Breast epithelium (tissue), 4 donors: ENCODE results near the gene ITM2C. TPM values are rescaled to one million over a fixed set of nuclear protein-coding genes. Genes with fewer than 3 reads are reported as not detected.
A peak's percentile ranks its signal among the peaks of the same experiment; 100 is the strongest.

Experiments
- DNase-seq, 2 donors: peaks; one replicate each; pipeline ENCODE4 v3.0.0-alpha.2; 2019; ENCODE audit warnings: low spot score in 2 of 2
- H3K27ac ChIP-seq, 2 donors: fragments of 200-600 bp; sonication (generic) in 1 of 2; one replicate each; pipeline ENCODE4 v1.5.1; 2016 to 2019; ENCODE audit warnings: mild to moderate bottlenecking in 1 of 2
- H3K27me3 ChIP-seq, 2 donors: fragments of 200-600 bp; sonication (generic) in 1 of 2; one replicate each; pipeline versions ENCODE4 v1.5.1 to v1.6.0; 2017 to 2019; ENCODE audit warnings: control low read depth in 1 of 2, mild to moderate bottlenecking in 1 of 2
- H3K36me3 ChIP-seq: fragments of 200-600 bp; one replicate; pipeline ENCODE4 v1.5.1; 2019
- H3K4me1 ChIP-seq, 2 donors: fragments of 200-600 bp; sonication (generic); one replicate each; pipeline ENCODE4 v1.5.1; 2016 to 2019; ENCODE audit warnings: control low read depth in 1 of 2
- H3K4me3 ChIP-seq, 3 donors: fragments of 200-600 bp; sonication (generic); 1 replicate in 2 of 3; 2 replicates in 1 of 3; pipeline ENCODE4 v1.5.1; 2016 to 2019; ENCODE audit warnings: mild to moderate bottlenecking in 3 of 3, moderate library complexity in 2 of 3
- H3K9me3 ChIP-seq, 2 donors: fragments of 200-600 bp; sonication (generic) in 1 of 2; one replicate each; pipeline ENCODE4 v1.5.1; 2016 to 2019; ENCODE audit warnings: control low read depth in 1 of 2
- CTCF ChIP-seq, 3 donors: fragments of 450-650 bp; IDR thresholded peaks; one replicate each; pipeline ENCODE4 v1.5.1; 2016 to 2017; ENCODE audit warnings: antibody characterized with exemption in 3 of 3, mild to moderate bottlenecking in 3 of 3, moderate library complexity in 3 of 3
- POLR2A ChIP-seq: fragments of 450-650 bp; IDR thresholded peaks from one replicate; pipeline ENCODE4 v1.6.1; 2016; ENCODE audit warnings: antibody characterized with exemption, mild to moderate bottlenecking, moderate library complexity
- POLR2AphosphoS5 ChIP-seq, 3 donors: sonication (generic); formaldehyde crosslinking; IDR thresholded peaks; one replicate each; pipeline ENCODE4 v1.6.1; 2017; ENCODE audit warnings: antibody characterized with exemption in 3 of 3
- intact Hi-C: fragments of 100-400 bp; cut with DNase I; formaldehyde crosslinking; loops from one replicate; pipeline ENCODE4 v1.15.1; 2023; ENCODE audit warnings: low total_unique reads
- total RNA-seq, 3 donors: library from RNA; depleted of rRNA; stranded (reverse); fragments of >200 nt; gene quantifications; one replicate each; pipeline ENCODE4 v1.1.0, GENCODE V29; 2016

Gene ITM2C
- total RNA-seq, 3 donors from 2014 or later: 24.5 to 46.2 (median 36.3) TPM

DNA sequence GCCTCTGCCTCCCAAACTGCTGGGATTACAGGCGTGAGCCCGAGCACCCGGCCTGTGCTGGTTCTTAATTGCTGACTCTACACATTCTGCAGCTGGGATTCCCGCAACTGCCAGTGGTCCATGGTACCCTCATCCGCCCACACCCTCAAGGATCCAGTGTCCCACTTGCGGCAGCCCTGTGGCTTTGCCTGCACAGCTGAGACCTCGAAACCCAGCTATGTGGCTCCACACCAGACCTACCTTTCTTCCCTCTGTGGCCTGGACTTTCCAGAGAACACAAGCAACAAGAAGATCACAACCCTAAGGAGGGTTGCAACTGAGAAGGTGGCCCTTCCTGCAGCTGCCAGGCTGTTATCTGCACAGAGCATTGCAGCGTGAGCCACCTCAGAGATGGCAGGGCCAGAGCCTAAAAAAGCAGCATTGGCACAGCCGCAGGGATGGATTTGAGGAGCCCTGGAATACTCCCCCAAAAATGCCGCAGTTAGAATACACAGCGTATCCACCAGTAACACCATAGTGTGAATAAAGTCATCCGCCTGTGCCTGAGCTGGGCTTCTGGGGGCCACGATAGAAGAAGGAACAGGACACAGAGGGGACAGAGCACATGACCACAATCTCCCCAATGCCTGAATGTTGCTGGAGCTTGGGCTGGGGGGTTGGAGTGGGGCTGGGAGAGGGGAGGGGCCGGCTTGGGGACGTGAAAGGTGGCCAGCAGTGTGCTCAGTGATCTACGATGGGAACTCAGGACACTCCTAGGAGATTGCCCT lies 58.4 kb downstream of the ITM2C start:
- Histone ChIP-seq H3K27ac (no peak overlapping the region), H3K36me3 (no peaks in the 10 kb centered on the region), H3K27me3 (no peaks in the 10 kb centered on the region), H3K4me3 (no peak overlapping the region), H3K4me1 (no peaks in the 10 kb centered on the region), H3K9me3 (no peaks in the 10 kb centered on the region)
- intact Hi-C loops: no loop called here
- TF ChIP-seq POLR2AphosphoS5 (IDR thresholded peaks at IDR 0.05) (no peak), POLR2A (no peak), CTCF (IDR thresholded peaks at IDR 0.05) (no peak)
- DNase-seq: no peak

GRCh38 chr2:230924092-230924469 lies 59.3 kb downstream of the ITM2C start:
- Histone ChIP-seq H3K27me3 (no peaks in the 10 kb centered on the region), H3K4me3 (no peak overlapping the region), H3K9me3 (no peaks in the 10 kb centered on the region), H3K27ac (no peak overlapping the region), H3K36me3 (no peaks in the 10 kb centered on the region), H3K4me1 (no peaks in the 10 kb centered on the region)
- TF ChIP-seq POLR2AphosphoS5 (IDR thresholded peaks at IDR 0.05) (no peak), POLR2A (no peak), CTCF (IDR thresholded peaks at IDR 0.05) (no peak)
- intact Hi-C loops: no loop called here
- no peak for DNase-seq

GRCh38 chr2:230924470-230925341 lies 60.0 kb downstream of the ITM2C start, which contains the start of gene GPR55:
TSS of gene GPR55 (minus strand) at chr2:230925242. CDS start at chr2:230910962, 14,280 bp downstream.
- Histone ChIP-seq H3K9me3 (no peaks in the 10 kb centered on the region), H3K4me1 (no peaks in the 10 kb centered on the region), H3K36me3 (no peaks in the 10 kb centered on the region), H3K27ac (no peak within 1 kb of the TSS), H3K4me3 (peak within 1 kb of the TSS in 1 of 3 donors; percentile 19), H3K27me3 (no peaks in the 10 kb centered on the region)
- intact Hi-C loops: no loop called here
- peak in 1 of 2 donors; percentile 43 for DNase-seq
- TF ChIP-seq POLR2A: no peak
- TF ChIP-seq CTCF (IDR thresholded peaks at IDR 0.05): no peak
- no peak for TF ChIP-seq POLR2AphosphoS5 (IDR thresholded peaks at IDR 0.05)

GRCh38 chr2:230925443-230925878 lies 60.7 kb downstream of the ITM2C start:
- Histone ChIP-seq H3K27ac (no peak overlapping the region), H3K9me3 (no peaks in the 10 kb centered on the region), H3K36me3 (no peaks in the 10 kb centered on the region), H3K4me1 (no peaks in the 10 kb centered on the region), H3K27me3 (no peaks in the 10 kb centered on the region), H3K4me3 (no peak overlapping the region)
- TF ChIP-seq CTCF (IDR thresholded peaks at IDR 0.05): no peak
- TF ChIP-seq POLR2A: no peak
- no peak for TF ChIP-seq POLR2AphosphoS5 (IDR thresholded peaks at IDR 0.05)
- intact Hi-C loops: no loop called here
- DNase-seq: peak in 1 of 2 donors; percentile 17
